H54 (cell line): ENCODE measurements around the gene ZSCAN29.
"Not testable (repeated sequence)": the region's sequence is repeated elsewhere in the genome, so short reads cannot be mapped to it uniquely, and the experiment has no call there.

ENCODE experiments used
- DNase-seq: peaks from one replicate; pipeline ENCODE4 v3.0.0; 2011; ENCODE audit warnings: low spot score, mixed read lengths; ENCODE audit not compliant: insufficient read length
- FAIRE-seq: peaks from 3 replicates; lab custom pipeline; 2011; peaks lifted over from hg19 to GRCh38; lab: Jason Lieb, UNC
- POLR2A ChIP-seq: IDR thresholded peaks from 2 replicates; pipeline ENCODE4 v1.6.1; 2011; ENCODE audit warnings: low read depth, mild to moderate bottlenecking, low read length

Gene ZSCAN29

GRCh38 chr15:43370975-43371974 is at the start of gene ZSCAN29, which contains the start of gene TUBGCP4:
Gene ZSCAN29 (minus strand): TSS chr15:43371043. CDS start chr15:43369913, 1,130 bp downstream.
Gene TUBGCP4 (plus strand): TSS chr15:43371101. CDS start chr15:43371355, 254 bp downstream.
- FAIRE-seq (no peak), DNase-seq (peak; percentile 92)
- TF ChIP-seq POLR2A = peak; percentile 72

GRCh38 chr15:43420435-43420834 is 49.6 kb upstream of the ZSCAN29 start:
- FAIRE-seq = no peak
- TF ChIP-seq POLR2A = no peak
- DNase-seq = no peak

GRCh38 chr15:43414196-43414595 is 43.4 kb upstream of the ZSCAN29 start:
- TF ChIP-seq POLR2A = no peak
- DNase-seq (no peak), FAIRE-seq (no peak)

- FAIRE-seq = no peak
- no peak for TF ChIP-seq POLR2A
- no peak for DNase-seq
Observed at GRCh38 chr15:43412096-43412495, 41.3 kb upstream of the ZSCAN29 start.

DNA sequence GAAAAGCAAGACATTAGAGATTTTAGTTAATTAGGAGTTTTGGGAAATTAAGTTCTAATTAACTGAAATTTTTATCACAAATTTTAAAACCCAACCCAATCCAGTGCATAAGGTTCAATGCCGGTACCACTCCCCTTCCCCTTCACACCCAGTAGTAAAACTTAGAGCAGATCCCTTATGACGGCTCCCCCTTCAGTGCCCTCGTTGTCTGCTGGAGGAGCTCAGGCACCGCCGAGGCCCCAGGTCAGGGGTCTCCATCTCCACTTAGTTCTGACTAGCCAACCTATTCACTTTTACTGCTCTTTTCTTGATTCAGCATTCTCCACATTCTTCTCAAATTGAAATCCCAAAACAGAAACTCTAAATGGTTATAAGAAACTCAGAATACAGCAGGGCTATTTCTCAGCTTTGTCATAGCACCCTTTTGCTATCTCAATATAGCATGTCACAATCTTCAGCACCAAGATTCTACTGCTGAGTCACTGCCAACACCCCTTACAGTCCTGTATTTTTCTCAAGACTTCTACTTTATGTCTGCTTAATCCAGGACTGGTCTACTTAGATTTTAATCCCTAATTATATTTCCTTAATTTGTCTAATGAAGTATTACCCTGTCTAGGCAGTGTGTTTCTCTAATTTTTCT is 39.9 kb upstream of the ZSCAN29 start:
- TF ChIP-seq POLR2A = no peak
- no peak for FAIRE-seq
- no peak for DNase-seq

DNA sequence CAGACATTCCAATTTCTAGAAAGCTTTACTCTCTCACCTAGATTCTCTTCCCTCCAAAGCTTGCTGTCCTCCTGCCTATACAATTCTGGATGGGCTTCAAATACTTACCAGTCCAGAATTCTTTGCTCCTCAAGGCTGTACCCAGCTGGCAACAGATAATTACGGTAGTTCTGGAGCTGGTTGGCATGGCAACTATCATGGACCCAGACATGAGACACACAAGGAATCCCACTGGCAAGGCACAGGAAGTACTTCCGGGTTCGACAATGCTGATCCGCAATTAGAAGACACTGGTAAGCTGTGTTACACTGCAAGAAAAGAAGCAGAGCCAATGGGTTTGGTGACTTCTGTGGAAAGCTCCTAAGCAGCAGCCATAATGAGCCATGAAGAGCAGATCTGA is 37.9 kb upstream of the ZSCAN29 start:
- TF ChIP-seq POLR2A = no peak
- DNase-seq (no peak), FAIRE-seq (no peak)

DNA sequence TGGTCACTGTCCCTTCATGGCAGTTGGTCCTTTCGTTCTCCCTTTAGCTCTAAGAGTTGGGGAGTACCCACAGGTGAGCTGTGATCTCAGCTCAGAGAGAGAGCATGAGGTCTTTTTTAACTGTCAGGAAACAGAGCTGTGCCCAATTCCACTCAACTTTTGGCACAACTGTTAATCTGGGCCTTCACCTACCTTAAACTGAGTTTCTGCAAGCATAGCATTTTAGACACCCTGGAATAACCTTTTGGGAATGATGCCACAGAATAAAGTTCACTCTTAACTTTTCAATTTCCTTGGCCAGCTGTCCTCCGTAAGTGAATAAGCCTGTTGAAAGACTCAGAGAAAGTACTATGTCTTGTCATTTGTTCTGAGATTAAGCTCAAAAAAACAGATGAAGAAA is 36.0 kb upstream of the ZSCAN29 start:
- no peak for TF ChIP-seq POLR2A
- no peak for FAIRE-seq
- no peak for DNase-seq

- DNase-seq = no peak
- FAIRE-seq = no peak
- no peak for TF ChIP-seq POLR2A
Observed at GRCh38 chr15:43406189-43406588, 35.3 kb upstream of the ZSCAN29 start.

DNA sequence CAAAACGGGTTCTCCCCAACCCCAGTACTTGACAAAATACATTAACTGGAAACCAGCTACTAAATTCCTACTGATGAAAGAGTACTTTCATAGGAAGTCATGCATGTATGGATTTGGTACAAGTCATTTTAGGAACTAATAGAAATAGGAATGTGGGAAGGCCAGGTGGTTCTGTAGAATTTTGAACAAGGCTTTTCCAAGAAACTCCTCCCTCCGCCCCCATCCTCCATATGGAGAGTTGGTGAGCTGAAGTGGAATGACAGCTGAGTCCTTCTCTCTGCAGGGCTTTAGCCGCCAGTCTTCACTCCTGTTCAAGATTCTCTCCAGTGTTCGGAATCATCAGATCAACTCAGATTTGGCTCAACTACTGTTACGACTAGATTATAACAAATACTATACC is 33.3 kb upstream of the ZSCAN29 start:
- no peak for FAIRE-seq
- no peak for DNase-seq
- no peak for TF ChIP-seq POLR2A

- DNase-seq (no peak), FAIRE-seq (no peak)
- no peak for TF ChIP-seq POLR2A
Observed at GRCh38 chr15:43403616-43404015, 32.8 kb upstream of the ZSCAN29 start.

DNA sequence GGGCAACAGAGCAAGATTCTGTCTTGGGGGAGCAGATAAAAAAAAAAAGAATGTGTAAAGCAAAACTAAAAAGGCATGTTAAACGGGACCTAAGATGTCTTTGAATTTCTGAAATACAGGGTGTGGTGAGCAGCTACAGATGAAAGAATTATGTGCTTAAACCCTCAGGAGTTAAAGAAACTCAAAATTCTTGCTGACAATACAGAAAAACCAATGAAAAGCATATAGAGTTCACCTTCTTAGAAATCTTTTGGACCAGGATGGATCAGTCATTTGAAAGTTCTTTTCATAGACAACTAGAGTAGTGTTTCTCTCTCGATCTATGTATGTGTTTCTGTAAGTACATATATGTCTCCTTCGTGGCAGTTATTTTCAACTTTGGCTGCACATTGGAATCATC is 31.4 kb upstream of the ZSCAN29 start:
- FAIRE-seq (no peak), DNase-seq (no peak)
- TF ChIP-seq POLR2A = no peak

DNA sequence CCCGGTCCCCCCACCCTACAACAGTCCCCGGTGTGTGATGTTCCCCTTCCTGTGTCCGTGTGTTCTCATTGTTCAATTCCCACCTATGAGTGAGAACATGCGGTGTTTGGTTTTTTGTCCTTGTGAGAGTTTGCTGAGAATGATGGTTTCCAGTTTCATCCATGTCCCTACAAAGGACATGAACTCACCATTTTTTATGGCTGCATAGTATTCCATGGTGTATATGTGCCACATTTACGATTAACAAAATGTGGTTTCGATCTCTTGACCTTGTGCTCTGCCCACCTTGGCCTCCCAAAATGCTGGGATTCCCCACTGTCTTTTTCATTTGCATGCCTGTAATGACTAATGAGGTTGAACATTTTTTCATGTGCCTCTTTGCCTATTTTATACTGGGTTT is 22.7 kb upstream of the ZSCAN29 start:
- FAIRE-seq, DNase-seq: not testable (repeated sequence)

DNA sequence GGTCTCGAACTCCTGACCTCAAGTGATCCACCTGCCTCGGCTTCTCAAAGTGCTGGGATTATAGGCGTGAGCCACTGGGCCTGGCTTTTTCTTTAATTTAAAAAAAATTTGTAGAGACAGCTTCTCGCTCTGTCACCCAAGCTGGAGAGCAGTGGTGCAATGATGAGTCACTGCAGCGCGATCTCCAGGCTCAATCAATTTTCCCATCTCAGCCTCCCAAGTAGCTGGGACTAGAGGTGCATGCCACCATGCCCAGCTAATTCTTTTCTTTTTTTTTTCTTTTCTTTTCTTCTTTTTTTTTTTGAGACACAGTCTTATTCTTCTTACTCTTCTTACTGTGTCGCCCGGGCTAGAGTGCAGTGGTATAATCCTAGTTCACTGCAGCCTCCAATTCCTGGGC is 19.9 kb upstream of the ZSCAN29 start:
- DNase-seq = no peak

DNA sequence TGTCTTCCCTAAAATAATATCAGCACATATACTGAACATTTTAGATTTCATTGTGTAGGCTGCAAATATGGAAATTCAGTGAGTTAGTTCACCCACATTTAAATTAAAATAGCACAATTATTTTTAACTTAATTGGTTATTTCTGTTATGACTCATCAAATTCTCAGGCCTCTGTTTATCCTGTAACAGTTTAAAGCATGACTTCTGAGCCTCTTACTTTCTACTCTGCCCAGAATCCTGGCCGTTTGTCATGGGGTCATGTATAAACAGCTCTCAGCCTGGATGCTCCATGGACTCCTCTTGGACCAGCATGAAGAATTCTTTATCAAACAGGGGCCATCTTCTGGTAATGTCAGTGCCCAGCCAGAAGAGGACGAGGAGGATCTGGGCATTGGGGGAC is 12.2 kb upstream of the ZSCAN29 start:
- DNase-seq (no peak), FAIRE-seq (no peak)
- TF ChIP-seq POLR2A = no peak

More for the DNA sequence above, 19.9 kb upstream of the ZSCAN29 start:
- TF ChIP-seq POLR2A = no peak
- no peak for FAIRE-seq
